Peyer's patch (tissue), 4 donors: ENCODE measurements around the gene DDX4.

Source experiments
- POLR2A ChIP-seq, 2 donors: fragments of 450-650 bp; IDR thresholded peaks; one replicate each; pipeline ENCODE4 v1.5.1; 2017; ENCODE audit warnings: antibody characterized with exemption in 2 of 2, mild to moderate bottlenecking in 2 of 2, moderate library complexity in 2 of 2
- TF ChIP-seq, protein P1 (sequence below), 6 experiments: fragments of 450-650 bp in 4 of 6; fragments of 200-600 bp in 2 of 6; sonication (generic) in 1 of 6; IDR thresholded peaks; one replicate each; pipeline ENCODE4 v1.5.1; 2017 to 2019; ENCODE audit warnings: antibody characterized with exemption in 6 of 6, mild to moderate bottlenecking in 3 of 6, moderate library complexity in 1 of 6

DNA sequence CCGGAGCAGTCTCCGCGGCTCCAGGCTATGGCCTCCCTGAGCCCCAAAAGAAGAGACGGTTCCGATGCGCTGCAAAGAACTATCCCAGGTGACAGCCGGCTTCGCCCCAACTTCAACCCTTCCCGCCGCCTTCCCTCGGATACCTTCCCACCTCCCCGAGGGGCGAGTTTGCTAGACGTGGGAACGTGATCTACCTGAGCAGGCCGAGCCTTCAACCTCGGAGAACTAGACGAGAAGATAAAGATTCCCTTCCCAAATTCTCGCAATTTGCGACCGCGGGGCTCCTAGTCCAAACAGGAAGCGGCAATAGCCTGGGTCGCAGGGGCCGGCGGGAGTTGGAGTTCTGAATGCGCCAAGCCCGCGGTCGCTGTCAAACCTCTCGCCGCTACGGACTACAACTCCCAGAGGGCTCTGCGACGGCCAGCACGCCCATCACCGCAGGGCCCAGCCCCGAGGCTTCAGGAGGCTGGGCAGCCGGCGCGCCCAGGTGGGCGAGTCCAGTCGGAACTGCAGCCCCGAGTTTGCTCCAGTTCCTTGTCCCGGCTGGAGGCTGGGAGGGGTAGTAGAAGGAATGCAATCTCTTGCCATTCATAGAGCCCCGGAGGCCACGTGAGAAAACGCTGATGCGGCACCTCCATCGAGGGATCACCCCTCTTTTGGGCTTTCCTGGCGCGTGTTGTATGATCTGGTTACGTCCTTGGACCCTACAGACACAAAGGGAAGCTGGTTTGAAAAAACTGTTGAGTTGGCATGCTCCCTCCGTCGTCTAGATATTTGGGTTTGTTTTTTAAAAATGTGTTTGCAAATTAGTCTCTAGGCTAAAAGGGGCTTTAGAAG, 25.6 kb upstream of the DDX4 start, which contains the start of gene SLC38A9:
- peak; percentile 40 to 45 for TF ChIP-seq POLR2A (IDR thresholded peaks at IDR 0.05)
- TF ChIP-seq, protein P1, sequence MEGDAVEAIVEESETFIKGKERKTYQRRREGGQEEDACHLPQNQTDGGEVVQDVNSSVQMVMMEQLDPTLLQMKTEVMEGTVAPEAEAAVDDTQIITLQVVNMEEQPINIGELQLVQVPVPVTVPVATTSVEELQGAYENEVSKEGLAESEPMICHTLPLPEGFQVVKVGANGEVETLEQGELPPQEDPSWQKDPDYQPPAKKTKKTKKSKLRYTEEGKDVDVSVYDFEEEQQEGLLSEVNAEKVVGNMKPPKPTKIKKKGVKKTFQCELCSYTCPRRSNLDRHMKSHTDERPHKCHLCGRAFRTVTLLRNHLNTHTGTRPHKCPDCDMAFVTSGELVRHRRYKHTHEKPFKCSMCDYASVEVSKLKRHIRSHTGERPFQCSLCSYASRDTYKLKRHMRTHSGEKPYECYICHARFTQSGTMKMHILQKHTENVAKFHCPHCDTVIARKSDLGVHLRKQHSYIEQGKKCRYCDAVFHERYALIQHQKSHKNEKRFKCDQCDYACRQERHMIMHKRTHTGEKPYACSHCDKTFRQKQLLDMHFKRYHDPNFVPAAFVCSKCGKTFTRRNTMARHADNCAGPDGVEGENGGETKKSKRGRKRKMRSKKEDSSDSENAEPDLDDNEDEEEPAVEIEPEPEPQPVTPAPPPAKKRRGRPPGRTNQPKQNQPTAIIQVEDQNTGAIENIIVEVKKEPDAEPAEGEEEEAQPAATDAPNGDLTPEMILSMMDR (IDR thresholded peaks at IDR 0.05): peak in 1 of 6 experiments; percentile 5
